Stromal cell of bone marrow (primary cell): ENCODE data around the gene EP300.
"Not testable (repeated sequence)": the region's sequence is repeated elsewhere in the genome, so short reads cannot be mapped to it uniquely, and the experiment has no call there.

Experiments
- DNase-seq: peaks from one replicate; pipeline ENCODE4 v3.0.0-alpha.2; 2012; ENCODE audit warnings: low read depth

The EP300 gene

DNA sequence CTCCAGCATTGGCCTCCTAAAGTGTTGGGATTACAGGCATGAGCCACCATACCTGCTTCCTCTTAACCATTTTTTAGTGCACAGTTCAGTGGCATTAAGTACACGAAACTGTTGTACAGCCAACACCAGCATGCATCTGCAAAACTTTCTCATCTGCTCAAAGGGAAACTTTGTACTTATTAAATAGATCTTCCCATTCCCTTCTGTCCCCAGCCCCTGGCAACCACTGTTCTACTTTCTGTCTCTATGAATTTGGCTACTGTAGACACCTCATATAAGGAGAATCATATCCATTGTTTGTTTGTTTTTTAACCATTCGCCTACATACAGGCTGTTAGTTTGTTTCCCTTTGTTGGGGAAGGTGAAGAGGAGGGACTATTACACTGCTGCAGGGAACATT, 6.5 kb upstream of the EP300 start:
- DNase-seq: no peak

GRCh38 chr22:41091132-41092022, 1.0 kb upstream of the EP300 start:
- DNase-seq: peak; percentile 97

DNA sequence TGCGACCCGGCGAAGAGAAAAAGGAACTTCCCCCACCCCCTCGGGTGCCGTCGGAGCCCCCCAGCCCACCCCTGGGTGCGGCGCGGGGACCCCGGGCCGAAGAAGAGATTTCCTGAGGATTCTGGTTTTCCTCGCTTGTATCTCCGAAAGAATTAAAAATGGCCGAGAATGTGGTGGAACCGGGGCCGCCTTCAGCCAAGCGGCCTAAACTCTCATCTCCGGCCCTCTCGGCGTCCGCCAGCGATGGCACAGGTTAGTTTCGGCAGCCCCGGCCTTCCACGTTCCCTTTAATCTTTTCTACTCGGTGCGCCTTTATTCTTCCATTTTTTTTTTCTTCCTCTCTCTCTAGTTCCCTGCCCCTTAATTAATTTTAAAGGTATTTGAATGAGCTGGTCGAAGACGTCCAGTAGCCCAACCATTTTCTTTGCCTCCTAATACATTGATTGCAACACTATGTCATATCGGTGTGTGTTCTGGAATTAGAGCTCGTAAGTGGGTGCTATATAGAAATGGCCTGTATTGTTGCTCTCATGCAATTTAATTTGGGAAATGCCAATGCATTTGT, 537 bp downstream of the EP300 start:
- no peak for DNase-seq

GRCh38 chr22:41094041-41094593, 1.7 kb downstream of the EP300 start:
- DNase-seq: no peak

GRCh38 chr22:41096391-41096790, 4.0 kb downstream of the EP300 start:
- DNase-seq: no peak

DNA sequence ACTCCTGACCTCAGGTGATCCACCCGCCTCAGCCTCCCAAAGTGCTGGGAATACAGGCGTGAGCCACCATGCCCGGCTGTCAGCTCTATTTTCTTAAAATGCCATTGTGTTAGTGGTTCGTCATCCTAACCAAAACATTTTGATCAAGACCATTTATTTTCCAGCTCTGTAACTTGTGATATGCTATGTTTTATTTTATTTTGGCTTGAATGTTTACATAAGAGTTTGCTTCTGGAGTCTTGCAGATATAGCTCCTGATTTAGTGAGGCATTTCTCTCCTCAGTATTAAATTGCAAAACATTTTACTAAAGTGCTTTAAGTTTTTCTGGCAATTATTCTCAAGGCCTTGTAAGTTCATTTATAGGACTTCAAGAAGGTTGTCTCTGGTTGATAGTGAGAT, 4.4 kb downstream of the EP300 start:
- no peak for DNase-seq

GRCh38 chr22:41099036-41099435, 6.6 kb downstream of the EP300 start:
- no peak for DNase-seq

GRCh38 chr22:41106122-41106968, 14.0 kb downstream of the EP300 start:
- DNase-seq: no peak

- not testable (repeated sequence) for DNase-seq
These were observed 14.6 kb downstream of the EP300 start for GRCh38 chr22:41106969-41107325.

DNA sequence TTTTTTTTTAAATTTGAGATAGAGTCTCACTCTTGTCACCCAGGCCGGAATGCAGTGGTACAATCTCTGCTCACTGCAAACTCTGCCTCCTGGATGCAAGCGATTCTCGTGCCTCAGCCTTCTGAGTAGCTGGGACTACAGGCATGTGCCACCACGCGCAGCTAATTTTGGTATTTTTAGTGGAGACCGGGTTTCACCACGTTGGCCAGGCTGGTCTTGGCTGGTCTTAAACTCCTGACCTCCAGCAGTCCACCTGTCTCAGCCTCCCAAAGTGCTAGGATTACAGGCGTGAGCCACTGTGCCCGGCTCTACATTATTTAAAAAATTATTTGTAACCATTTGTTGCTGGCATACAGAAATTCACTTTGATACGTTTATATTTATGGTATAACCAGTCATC, 18.6 kb downstream of the EP300 start:
- no peak for DNase-seq

GRCh38 chr22:41116342-41116741, 23.9 kb downstream of the EP300 start:
- no peak for DNase-seq

- no peak for DNase-seq
These were observed 25.0 kb downstream of the EP300 start for GRCh38 chr22:41117127-41117965.

- DNase-seq: no peak
These were observed 30.8 kb downstream of the EP300 start for GRCh38 chr22:41123151-41123550.

DNA sequence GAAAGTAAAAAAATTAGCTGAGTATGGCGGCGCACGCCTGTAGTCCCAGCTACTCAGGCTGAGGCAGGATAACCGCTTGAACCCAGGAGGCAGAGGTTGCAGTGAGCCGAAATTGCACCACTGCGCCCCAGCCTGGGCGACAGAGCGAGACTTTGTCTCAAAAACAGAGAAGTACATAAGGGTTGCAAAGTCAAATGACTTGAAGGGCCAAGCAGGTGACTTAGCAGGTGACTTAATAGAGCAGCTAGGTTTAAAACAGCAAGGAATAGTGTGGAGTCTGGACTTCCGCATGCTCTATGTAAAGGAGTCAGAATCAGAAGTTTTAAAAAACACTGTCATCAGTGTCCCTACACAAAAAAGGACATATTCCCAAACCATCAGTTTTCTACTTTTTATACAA, 31.7 kb downstream of the EP300 start:
- DNase-seq: no peak

- no peak for DNase-seq
These were observed 35.1 kb downstream of the EP300 start for GRCh38 chr22:41127451-41127850.

DNA sequence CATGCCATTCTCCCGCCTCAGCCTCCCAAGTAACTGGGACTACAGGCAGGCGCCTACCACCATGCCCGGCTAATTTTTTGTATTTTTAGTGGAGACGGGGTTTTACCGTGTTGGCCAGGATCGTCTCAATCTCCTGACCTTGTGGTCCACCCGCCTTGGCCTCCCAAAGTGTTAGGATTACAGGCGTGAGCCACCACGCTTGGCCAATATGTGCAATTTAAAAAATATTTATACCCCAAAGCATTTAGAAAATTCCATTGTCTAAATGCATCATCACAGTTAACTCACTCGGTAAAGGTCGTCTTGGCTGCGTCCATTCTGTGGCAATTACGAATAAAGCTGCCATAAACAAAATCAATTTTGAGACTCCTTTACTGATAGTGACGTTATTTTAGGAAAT, 36.2 kb downstream of the EP300 start:
- DNase-seq: no peak

- no peak for DNase-seq
These were observed 40.2 kb downstream of the EP300 start for GRCh38 chr22:41132550-41132949.

- DNase-seq: no peak
These were observed 48.1 kb downstream of the EP300 start for GRCh38 chr22:41140365-41140957.

DNA sequence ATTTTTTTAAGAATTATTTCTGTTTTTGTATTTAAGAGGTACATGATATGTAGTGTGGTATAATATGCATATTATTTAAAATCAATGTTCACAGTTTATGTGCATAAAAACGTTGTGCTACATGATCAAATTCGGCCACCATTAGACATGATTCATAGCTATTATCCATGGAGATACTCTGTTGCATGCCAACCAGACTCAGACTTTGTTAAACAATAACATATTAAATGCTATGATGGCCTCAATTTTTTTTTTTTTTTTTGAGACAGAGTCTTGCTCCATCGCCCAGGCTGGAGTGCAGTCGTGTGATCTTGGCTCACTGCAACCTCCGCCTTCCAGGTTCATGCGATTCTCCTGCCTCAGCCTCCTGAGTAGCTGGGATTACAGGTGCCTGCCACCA, 53.5 kb downstream of the EP300 start:
- DNase-seq: not testable (repeated sequence)

- no peak for DNase-seq
These were observed 54.2 kb downstream of the EP300 start for GRCh38 chr22:41146573-41146972.

- no peak for DNase-seq
These were observed 55.3 kb downstream of the EP300 start for GRCh38 chr22:41147722-41148121.
